Fibroblast of the aortic adventitia (primary cell): Measurements from ENCODE around the gene COPS2. TPM values are rescaled to one million over a fixed set of nuclear protein-coding genes. Genes with fewer than 3 reads are reported as not detected.
"Not testable (repeated sequence)": the region's sequence is repeated elsewhere in the genome, so short reads cannot be mapped to it uniquely, and the experiment has no call there.

Source experiments
- DNase-seq: peaks from one replicate; pipeline ENCODE4 v3.0.0-alpha.2; 2010; ENCODE audit warnings: low read depth
- H3K4me3 ChIP-seq: 2 replicates; pipeline ENCODE4 v1.5.1; 2011; ENCODE audit warnings: low read depth, mild to moderate bottlenecking, control low read depth, low read length, moderate library complexity
- CTCF ChIP-seq: IDR thresholded peaks from 2 replicates; pipeline ENCODE4 v1.5.1; 2011; ENCODE audit warnings: mild to moderate bottlenecking, low read length, control low read depth, inconsistent platforms; ENCODE audit not compliant: insufficient read depth
- total RNA-seq: library from RNA; depleted of rRNA; stranded (reverse); fragments of >200 nt; gene quantifications from 2 replicates; pipeline ENCODE4 v1.2.3, GENCODE V29; 2012; ENCODE audit warnings: low replicate concordance

Gene COPS2
- total RNA-seq, 1 donor: 116 TPM

GRCh38 chr15:49178497-49178896 is 23.1 kb upstream of the COPS2 start:
- H3K4me3 ChIP-seq: no peak overlapping the region
- DNase-seq: no peak
- TF ChIP-seq CTCF: no peak

- H3K4me3 ChIP-seq, DNase-seq: not testable (repeated sequence)
Observed at GRCh38 chr15:49175582-49176397, 20.4 kb upstream of the COPS2 start.

- no peak overlapping the region for H3K4me3 ChIP-seq
- DNase-seq: no peak
- no peak for TF ChIP-seq CTCF
Observed at GRCh38 chr15:49174902-49175301, 19.5 kb upstream of the COPS2 start.

- DNase-seq: no peak
- no peak for TF ChIP-seq CTCF
- H3K4me3 ChIP-seq: no peak overlapping the region
Observed at GRCh38 chr15:49171790-49172189, 16.4 kb upstream of the COPS2 start.

GRCh38 chr15:49169880-49170597 is 14.6 kb upstream of the COPS2 start, which contains the start of gene GALK2:
GALK2 (plus strand) TSS chr15:49170247; CDS start chr15:49170323, 76 bp downstream.
- H3K4me3 ChIP-seq: peak within 1 kb of the TSS; percentile 80
- TF ChIP-seq CTCF: no peak
- DNase-seq: peak; percentile 72

GRCh38 chr15:49168016-49168415 is 12.6 kb upstream of the COPS2 start:
- peak; percentile 33 for DNase-seq
- TF ChIP-seq CTCF: no peak
- H3K4me3 ChIP-seq: no peak overlapping the region

GRCh38 chr15:49164865-49165264 is 9.5 kb upstream of the COPS2 start:
- DNase-seq: no peak
- H3K4me3 ChIP-seq: no peak overlapping the region
- TF ChIP-seq CTCF: no peak
